GM12874 (cell line): ENCODE data around the gene KCNJ16.

Source experiments
- TF ChIP-seq, protein P1 (sequence below): IDR thresholded peaks from 2 replicates; pipeline ENCODE4 v1.5.1; 2011; ENCODE audit warnings: low read depth, mild to moderate bottlenecking, control low read depth, low read length, moderate library complexity; ENCODE audit not compliant: insufficient read depth

KCNJ16 gene

DNA sequence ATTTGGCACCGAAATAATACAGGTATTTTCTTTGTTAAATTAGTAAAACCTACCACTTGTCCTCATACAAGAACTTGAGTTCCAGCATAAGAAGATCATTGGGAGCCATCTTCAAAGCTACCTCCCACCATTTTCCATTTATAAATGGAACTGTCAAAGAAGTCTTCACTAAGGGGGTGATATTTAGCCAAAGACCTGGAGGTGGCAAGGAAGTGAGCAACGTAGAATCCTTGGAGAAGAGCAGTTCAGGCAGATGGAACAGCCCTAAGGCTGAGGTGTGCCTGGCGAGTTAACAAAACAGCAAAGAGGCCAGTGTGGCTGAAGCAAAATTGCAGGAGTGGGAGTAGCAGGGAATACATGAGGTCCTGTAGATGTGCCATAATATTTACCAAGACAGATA is 1.8 kb downstream of the KCNJ16 start:
- TF ChIP-seq, protein P1, sequence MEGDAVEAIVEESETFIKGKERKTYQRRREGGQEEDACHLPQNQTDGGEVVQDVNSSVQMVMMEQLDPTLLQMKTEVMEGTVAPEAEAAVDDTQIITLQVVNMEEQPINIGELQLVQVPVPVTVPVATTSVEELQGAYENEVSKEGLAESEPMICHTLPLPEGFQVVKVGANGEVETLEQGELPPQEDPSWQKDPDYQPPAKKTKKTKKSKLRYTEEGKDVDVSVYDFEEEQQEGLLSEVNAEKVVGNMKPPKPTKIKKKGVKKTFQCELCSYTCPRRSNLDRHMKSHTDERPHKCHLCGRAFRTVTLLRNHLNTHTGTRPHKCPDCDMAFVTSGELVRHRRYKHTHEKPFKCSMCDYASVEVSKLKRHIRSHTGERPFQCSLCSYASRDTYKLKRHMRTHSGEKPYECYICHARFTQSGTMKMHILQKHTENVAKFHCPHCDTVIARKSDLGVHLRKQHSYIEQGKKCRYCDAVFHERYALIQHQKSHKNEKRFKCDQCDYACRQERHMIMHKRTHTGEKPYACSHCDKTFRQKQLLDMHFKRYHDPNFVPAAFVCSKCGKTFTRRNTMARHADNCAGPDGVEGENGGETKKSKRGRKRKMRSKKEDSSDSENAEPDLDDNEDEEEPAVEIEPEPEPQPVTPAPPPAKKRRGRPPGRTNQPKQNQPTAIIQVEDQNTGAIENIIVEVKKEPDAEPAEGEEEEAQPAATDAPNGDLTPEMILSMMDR, result no peak

GRCh38 chr17:70078549-70078948 is 3.5 kb downstream of the KCNJ16 start:
- TF ChIP-seq, protein P1, result no peak

DNA sequence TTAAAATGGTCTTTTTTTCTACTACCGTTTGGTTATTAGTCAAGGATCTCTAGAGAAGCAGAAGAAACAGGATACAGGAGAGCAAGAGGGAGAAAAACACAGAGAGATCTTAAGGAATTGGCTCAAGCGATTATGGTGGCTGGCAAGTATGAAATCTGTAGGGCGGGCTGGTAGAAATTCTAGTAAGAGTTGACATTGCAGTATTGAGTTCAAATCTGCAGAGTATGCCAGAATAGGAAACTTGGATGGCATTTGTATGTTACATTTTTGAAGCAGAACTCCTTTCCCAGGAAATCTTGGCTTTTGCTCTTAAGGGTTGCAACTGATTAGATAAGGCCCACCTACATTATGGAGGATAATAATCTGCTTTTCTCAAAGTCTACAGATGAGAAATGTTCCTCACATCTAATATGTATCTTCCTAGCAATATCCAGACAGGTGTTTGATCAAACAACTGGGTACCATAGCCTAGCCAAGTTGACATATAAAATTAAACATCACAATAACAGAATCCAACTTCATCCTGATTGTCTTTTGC is 4.0 kb downstream of the KCNJ16 start:
- TF ChIP-seq, protein P1, result no peak

GRCh38 chr17:70080541-70081347 is 5.7 kb downstream of the KCNJ16 start:
- TF ChIP-seq, protein P1, result no peak

GRCh38 chr17:70081885-70082284 is 6.9 kb downstream of the KCNJ16 start:
- TF ChIP-seq, protein P1, result no peak

DNA sequence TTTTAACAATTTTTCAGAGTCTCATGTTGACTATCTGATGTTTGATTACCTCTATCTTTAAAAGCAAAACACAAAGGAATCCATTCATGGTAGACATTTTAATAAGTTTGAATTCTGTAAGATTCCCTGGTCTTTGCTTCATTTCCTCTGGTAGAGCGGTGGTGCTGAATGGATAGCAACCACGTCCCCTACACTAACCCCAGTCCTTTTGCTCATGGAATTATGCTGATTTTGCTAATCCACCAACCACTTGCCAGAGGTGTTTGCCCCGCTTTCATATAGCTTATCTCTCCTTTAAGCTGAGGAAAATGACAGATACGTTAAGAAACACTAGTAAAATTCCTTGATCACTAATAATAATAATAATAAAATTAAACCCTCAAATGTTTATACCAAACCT is 9.5 kb downstream of the KCNJ16 start:
- TF ChIP-seq, protein P1, result no peak

DNA sequence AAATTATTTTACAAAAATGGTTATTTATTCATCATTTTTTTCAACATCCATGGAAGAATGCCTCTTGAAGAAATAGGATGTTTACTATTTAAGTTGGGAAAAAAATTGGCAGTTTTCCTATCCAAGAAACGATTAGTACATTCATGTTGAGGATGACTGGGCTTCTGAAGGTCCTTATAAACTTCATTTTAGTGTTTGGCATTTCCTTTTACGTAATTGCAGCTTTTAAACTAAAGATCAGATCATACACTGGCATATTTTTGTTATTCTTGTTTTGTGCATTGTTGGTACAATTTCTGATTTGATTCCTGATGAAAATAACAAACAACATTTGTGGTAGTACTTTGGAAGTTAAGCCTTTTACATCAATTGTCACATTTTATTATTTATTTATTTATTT is 11.5 kb downstream of the KCNJ16 start:
- TF ChIP-seq, protein P1, result no peak
